HAP-1 (cell line): ENCODE data around the gene APP.
A peak's percentile ranks its signal among the peaks of the same experiment; 100 is the strongest.

ENCODE experiments used
- DNase-seq, 2 experiments: peaks; one replicate each; pipeline ENCODE4 v3.0.0-alpha.2; 2016 to 2020; ENCODE audit warnings: low spot score in 2 of 2
- H3K27me3 ChIP-seq: fragments of 250-450 bp; sonication (Bioruptor Pico); 2 replicates; pipeline ENCODE4 v1.5.1; 2020; ENCODE audit warnings: low read depth, mild to moderate bottlenecking, moderate library complexity
- H3K36me3 ChIP-seq: fragments of 250-450 bp; sonication (Bioruptor Pico); replicated peaks from 2 replicates; pipeline ENCODE4 v1.5.1; 2020; ENCODE audit warnings: mild to moderate bottlenecking
- H3K4me1 ChIP-seq: fragments of 250-450 bp; sonication (Bioruptor Pico); 2 replicates; pipeline ENCODE4 v1.5.1; 2020; ENCODE audit warnings: mild to moderate bottlenecking
- H3K4me3 ChIP-seq: fragments of 250-450 bp; sonication (Bioruptor Pico); 2 replicates; pipeline ENCODE4 v1.5.1; 2020; ENCODE audit warnings: mild to moderate bottlenecking, moderate library complexity
- H3K9me3 ChIP-seq: fragments of 250-450 bp; sonication (Bioruptor Pico); 2 replicates; pipeline ENCODE4 v1.5.1; 2020; ENCODE audit warnings: mild to moderate bottlenecking, moderate library complexity
- in situ Hi-C: fragments of 300-500 bp; cut with MboI; formaldehyde crosslinking; loops from 3 replicates; pipeline ENCODE4 v1.14.3; 2020; ENCODE audit warnings: low sequenced_read_pairs, inconsistent platforms, mixed read lengths

APP gene

DNA sequence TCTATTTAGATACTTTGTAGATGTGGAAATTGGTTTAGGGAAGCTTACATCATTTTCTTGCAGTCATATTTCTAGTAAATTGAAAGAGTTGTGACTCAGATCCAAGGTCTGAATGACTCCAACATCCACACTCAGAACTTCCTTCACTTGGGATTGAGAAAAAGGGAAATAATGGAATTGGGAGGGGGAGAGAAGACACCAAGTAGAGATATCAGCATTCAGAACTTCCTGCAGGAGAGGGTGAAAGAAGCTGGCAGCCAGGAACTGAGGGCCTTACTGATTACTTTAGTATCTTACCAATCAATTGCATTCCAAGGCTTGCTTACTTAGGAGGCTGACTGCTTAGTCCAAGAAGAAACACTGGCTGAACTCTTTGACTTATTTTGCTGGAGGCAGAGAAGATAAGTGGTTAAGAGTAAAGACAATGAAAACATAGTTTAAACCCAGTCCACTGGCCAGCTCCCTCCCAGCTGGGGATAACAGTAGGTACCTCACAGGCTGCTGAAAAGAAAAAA lies 21.7 kb downstream of the APP start:
- no peaks in the 10 kb centered on the region; the same call in 1 of the 2 replicates for H3K9me3 ChIP-seq
- peaks cover 3% of the 10 kb centered on the region; the same call in 1 of the 2 replicates for H3K4me1 ChIP-seq
- H3K4me3 ChIP-seq: no peak overlapping the region
- in situ Hi-C loops: no loop called here
- no peak for DNase-seq
- no peaks in the 10 kb centered on the region for H3K27me3 ChIP-seq
- peaks cover 19% of the 10 kb centered on the region for H3K36me3 ChIP-seq

GRCh38 chr21:26148071-26148839 lies 22.3 kb downstream of the APP start:
- no peaks in the 10 kb centered on the region; the same call in 1 of the 2 replicates for H3K9me3 ChIP-seq
- H3K4me3 ChIP-seq: no peak overlapping the region
- in situ Hi-C loops: no loop called here
- H3K27me3 ChIP-seq: no peaks in the 10 kb centered on the region
- DNase-seq: no peak
- H3K4me1 ChIP-seq: peaks cover 3% of the 10 kb centered on the region; the same call in 1 of the 2 replicates
- peaks cover 19% of the 10 kb centered on the region for H3K36me3 ChIP-seq

GRCh38 chr21:26147535-26147934 lies 23.0 kb downstream of the APP start:
- Histone ChIP-seq H3K4me3 (no peak overlapping the region), H3K4me1 (peaks cover 3% of the 10 kb centered on the region; the same call in 1 of the 2 replicates), H3K27me3 (no peaks in the 10 kb centered on the region), H3K9me3 (no peaks in the 10 kb centered on the region; the same call in 1 of the 2 replicates), H3K36me3 (peaks cover 19% of the 10 kb centered on the region)
- in situ Hi-C loops: no loop called here
- DNase-seq: no peak

GRCh38 chr21:26146681-26147080 lies 23.9 kb downstream of the APP start:
- no peak overlapping the region for H3K4me3 ChIP-seq
- no peaks in the 10 kb centered on the region; the same call in 1 of the 2 replicates for H3K9me3 ChIP-seq
- H3K27me3 ChIP-seq: no peaks in the 10 kb centered on the region
- H3K36me3 ChIP-seq: peaks cover 24% of the 10 kb centered on the region
- H3K4me1 ChIP-seq: peaks cover 3% of the 10 kb centered on the region; the same call in 1 of the 2 replicates
- DNase-seq: no peak
- in situ Hi-C loops: no loop called here

DNA sequence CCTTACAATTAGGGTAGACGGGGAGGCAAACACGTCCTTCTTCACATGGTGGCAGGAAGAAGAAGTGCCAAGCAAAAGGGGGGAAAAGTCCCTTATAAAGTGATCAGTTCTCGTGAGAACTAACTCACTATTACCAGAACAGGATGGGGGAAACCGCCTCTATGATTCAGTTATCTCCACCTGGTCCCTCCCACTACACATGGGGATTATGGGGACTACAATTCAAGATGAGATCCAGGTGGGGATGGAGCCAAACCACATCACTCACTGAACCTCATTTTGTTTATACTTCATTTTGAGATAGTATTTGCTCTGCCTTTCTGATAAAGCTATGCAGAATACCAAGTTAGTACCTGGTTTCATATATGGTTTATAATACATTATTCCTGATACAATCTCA lies 26.5 kb downstream of the APP start:
- Histone ChIP-seq H3K4me3 (no peak overlapping the region), H3K27me3 (no peaks in the 10 kb centered on the region), H3K9me3 (no peaks in the 10 kb centered on the region), H3K36me3 (peaks cover 24% of the 10 kb centered on the region), H3K4me1 (peaks cover 2% of the 10 kb centered on the region)
- in situ Hi-C loops: no loop called here
- DNase-seq: no peak

GRCh38 chr21:26142363-26142762 lies 28.2 kb downstream of the APP start:
- Histone ChIP-seq H3K27me3 (no peaks in the 10 kb centered on the region), H3K4me3 (no peak overlapping the region), H3K9me3 (no peaks in the 10 kb centered on the region; the same call in 1 of the 2 replicates), H3K4me1 (peaks cover 2% of the 10 kb centered on the region), H3K36me3 (peaks cover 20% of the 10 kb centered on the region)
- in situ Hi-C loops: no loop called here
- DNase-seq: no peak

DNA sequence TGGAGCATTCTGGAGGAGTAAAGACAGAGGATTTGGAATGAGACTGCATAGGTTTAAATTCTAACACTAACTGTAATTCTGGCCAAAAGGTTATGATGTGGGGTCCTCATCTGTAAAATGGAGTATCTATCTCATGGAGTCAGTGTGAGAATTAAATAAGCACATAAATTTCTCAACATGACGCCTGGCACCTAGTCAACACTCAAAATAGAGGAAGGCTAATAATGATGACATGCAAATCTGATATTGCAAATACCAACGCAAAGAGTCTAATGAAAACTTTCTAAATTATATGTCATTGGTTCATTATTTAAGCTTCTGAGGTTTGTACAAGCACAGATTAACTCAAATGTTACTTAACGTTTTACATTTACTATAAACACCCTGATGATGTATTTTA lies 29.6 kb downstream of the APP start:
- Histone ChIP-seq H3K36me3 (peaks cover 12% of the 10 kb centered on the region), H3K4me1 (peaks cover 2% of the 10 kb centered on the region), H3K9me3 (no peaks in the 10 kb centered on the region; the same call in 1 of the 2 replicates), H3K4me3 (no peak overlapping the region), H3K27me3 (no peaks in the 10 kb centered on the region)
- DNase-seq: no peak
- in situ Hi-C loops: no loop called here

DNA sequence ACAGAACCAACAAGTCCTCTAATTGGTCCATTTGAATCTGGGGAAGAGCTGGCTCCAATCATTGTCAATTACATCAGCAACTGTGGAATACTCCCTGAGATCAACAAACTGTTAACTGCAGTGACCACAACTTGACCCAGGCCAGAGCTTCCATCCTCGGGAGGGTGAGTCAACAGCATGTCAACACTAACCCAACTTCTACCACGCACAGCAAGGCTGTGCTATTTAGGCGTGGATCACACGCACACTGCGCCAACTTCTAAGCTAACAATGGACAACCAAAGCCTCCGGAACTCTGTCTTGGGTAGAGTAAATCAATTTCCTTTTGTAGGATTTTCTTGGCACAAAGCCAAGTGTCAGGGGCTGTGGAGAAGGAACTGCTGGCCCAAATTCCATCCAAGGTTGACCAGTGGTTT lies 30.4 kb downstream of the APP start:
- H3K4me3 ChIP-seq: no peak overlapping the region
- H3K27me3 ChIP-seq: no peaks in the 10 kb centered on the region
- in situ Hi-C loops: no loop called here
- peaks cover 2% of the 10 kb centered on the region for H3K4me1 ChIP-seq
- H3K36me3 ChIP-seq: peaks cover 9% of the 10 kb centered on the region
- no peaks in the 10 kb centered on the region; the same call in 1 of the 2 replicates for H3K9me3 ChIP-seq
- peak in 1 of 2 experiments; percentile 11 for DNase-seq

GRCh38 chr21:26138615-26139257 lies 31.8 kb downstream of the APP start:
- in situ Hi-C loops: no loop called here
- no peak for DNase-seq
- no peaks in the 10 kb centered on the region for H3K27me3 ChIP-seq
- no peaks in the 10 kb centered on the region; the same call in 1 of the 2 replicates for H3K9me3 ChIP-seq
- H3K4me1 ChIP-seq: peaks cover 2% of the 10 kb centered on the region
- H3K36me3 ChIP-seq: peaks cover 9% of the 10 kb centered on the region; the same call in 1 of the 2 replicates
- no peak overlapping the region for H3K4me3 ChIP-seq

DNA sequence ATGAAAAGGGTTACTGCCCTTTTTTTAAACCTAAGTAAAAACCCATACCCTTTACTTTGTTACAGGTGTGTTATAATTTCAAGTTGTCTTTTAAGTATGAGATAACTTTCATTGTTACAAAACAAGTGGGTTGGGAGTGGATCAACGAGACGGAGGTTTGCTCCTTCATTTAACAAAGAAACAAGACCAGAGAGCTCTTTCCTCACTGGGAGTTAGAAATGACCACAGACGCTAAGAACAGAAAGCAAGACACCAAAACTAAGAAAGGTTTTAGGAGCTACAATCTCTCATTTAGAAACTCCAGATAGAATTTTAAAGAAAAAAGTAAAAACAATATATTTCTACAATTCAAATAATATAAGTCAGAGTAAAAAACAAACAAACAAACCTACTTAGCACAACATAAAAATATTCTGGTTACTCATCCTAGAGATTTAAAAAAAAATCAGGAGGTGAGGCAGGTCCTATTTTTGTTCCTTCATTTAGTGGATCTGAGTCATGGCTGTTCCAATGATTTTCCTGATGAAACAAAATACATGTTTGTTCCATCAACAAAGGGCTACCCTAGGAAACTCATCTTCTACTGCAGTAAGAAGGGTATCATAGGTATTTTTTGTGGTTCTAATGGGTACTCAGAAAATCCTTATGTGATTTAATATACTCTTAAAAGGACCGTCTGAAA lies 33.0 kb downstream of the APP start:
- in situ Hi-C loops: no loop called here
- H3K27me3 ChIP-seq: no peaks in the 10 kb centered on the region
- peaks cover 2% of the 10 kb centered on the region for H3K4me1 ChIP-seq
- DNase-seq: no peak
- H3K9me3 ChIP-seq: no peaks in the 10 kb centered on the region; the same call in 1 of the 2 replicates
- H3K36me3 ChIP-seq: peaks cover 9% of the 10 kb centered on the region; the same call in 1 of the 2 replicates
- no peak overlapping the region for H3K4me3 ChIP-seq

DNA sequence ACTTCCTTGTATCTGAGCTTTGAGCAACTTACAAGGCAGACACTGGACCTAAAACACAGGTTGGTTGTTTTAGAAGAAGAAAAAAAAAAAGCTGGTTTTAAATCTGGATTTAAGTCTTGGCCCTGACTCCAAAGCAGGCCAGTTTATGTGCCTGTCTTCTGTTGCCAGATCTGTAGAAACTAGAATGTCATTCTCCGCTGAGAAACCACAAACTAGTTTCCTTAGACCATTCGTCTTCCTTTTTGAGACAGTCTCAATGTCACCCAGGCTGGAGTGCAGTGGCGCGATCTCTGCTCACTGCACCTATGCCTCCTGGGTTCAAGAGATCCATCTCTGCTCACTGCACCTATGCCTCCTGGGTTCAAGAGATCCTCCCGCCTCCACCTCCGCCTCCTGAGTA lies 33.9 kb downstream of the APP start:
- Histone ChIP-seq H3K4me1 (peaks cover 2% of the 10 kb centered on the region), H3K36me3 (peaks cover 4% of the 10 kb centered on the region; the same call in 1 of the 2 replicates), H3K27me3 (no peaks in the 10 kb centered on the region), H3K9me3 (no peaks in the 10 kb centered on the region; the same call in 1 of the 2 replicates), H3K4me3 (no peak overlapping the region)
- in situ Hi-C loops: no loop called here
- DNase-seq: no peak

- Histone ChIP-seq H3K36me3 (peaks cover 3% of the 10 kb centered on the region; the same call in 1 of the 2 replicates), H3K9me3 (no peaks in the 10 kb centered on the region; the same call in 1 of the 2 replicates), H3K27me3 (no peaks in the 10 kb centered on the region), H3K4me1 (peaks cover 1% of the 10 kb centered on the region; the same call in 1 of the 2 replicates), H3K4me3 (no peak overlapping the region)
- in situ Hi-C loops: no loop called here
- DNase-seq: no peak
These were observed 35.0 kb downstream of the APP start for GRCh38 chr21:26135520-26135919.

- H3K36me3 ChIP-seq: no peaks in the 10 kb centered on the region
- no peak for DNase-seq
- H3K9me3 ChIP-seq: no peaks in the 10 kb centered on the region
- no peak overlapping the region for H3K4me3 ChIP-seq
- in situ Hi-C loops: no loop called here
- H3K4me1 ChIP-seq: peaks cover 29% of the 10 kb centered on the region
- no peaks in the 10 kb centered on the region for H3K27me3 ChIP-seq
These were observed 39.0 kb downstream of the APP start for GRCh38 chr21:26131554-26131953.
